ENCODE measurements around the gene TRMT10C.

- TF ChIP-seq, protein P1, sequence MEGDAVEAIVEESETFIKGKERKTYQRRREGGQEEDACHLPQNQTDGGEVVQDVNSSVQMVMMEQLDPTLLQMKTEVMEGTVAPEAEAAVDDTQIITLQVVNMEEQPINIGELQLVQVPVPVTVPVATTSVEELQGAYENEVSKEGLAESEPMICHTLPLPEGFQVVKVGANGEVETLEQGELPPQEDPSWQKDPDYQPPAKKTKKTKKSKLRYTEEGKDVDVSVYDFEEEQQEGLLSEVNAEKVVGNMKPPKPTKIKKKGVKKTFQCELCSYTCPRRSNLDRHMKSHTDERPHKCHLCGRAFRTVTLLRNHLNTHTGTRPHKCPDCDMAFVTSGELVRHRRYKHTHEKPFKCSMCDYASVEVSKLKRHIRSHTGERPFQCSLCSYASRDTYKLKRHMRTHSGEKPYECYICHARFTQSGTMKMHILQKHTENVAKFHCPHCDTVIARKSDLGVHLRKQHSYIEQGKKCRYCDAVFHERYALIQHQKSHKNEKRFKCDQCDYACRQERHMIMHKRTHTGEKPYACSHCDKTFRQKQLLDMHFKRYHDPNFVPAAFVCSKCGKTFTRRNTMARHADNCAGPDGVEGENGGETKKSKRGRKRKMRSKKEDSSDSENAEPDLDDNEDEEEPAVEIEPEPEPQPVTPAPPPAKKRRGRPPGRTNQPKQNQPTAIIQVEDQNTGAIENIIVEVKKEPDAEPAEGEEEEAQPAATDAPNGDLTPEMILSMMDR (conservative IDR thresholded peaks at IDR 0.05): no peak
- TF ChIP-seq EZH2 (IDR thresholded peaks at IDR 0.05; ENCODE audit: low read depth): no peak
These were observed 9.6 kb downstream of the TRMT10C start for GRCh38 chr3:101571028-101571895.

Data from PC-9 (cell line).